K562 (cell line): Measurements from ENCODE around the gene PI4KA. TPM values are rescaled to one million over a fixed set of nuclear protein-coding genes. Genes with fewer than 3 reads are reported as not detected.

Source experiments
- C11orf30 ChIP-seq: fragments of 450-650 bp; IDR thresholded peaks from 2 replicates; pipeline ENCODE4 v1.6.1; 2016; ENCODE audit warnings: low read depth, mild to moderate bottlenecking
- CBX1 ChIP-seq: sonication (generic); IDR thresholded peaks from 2 replicates; pipeline ENCODE4 v1.6.1; 2016; ENCODE audit warnings: antibody characterized with exemption, low read depth, mild to moderate bottlenecking
- E2F3 ChIP-seq: fragments of 250-450 bp; sonication (Bioruptor Pico); IDR thresholded peaks from 2 replicates; pipeline ENCODE4 v1.4.0; 2020; ENCODE audit warnings: mild to moderate bottlenecking
- HIVEP1 ChIP-seq: fragments of 250-450 bp; sonication (Bioruptor Pico); IDR thresholded peaks from 2 replicates; pipeline ENCODE4 v1.4.0; 2020; ENCODE audit warnings: mild to moderate bottlenecking
- MCM7 ChIP-seq, 2 experiments: fragments of 450-650 bp; IDR thresholded peaks; 2 replicates each; pipeline ENCODE4 v1.6.1; 2016 to 2018
- MLX ChIP-seq, 2 experiments: fragments of 450-650 bp in 1 of 2; sonication (generic) in 1 of 2; formaldehyde crosslinking; conservative IDR thresholded peaks; 2 replicates each; pipeline versions ENCODE4 v1.4.0 to v1.8.1; 2020 to 2022; ENCODE audit warnings: mild to moderate bottlenecking in 1 of 2, missing genetic modification reagents in 1 of 2
- MYBL2 ChIP-seq, 2 experiments: fragments of 450-650 bp in 1 of 2; sonication (generic) in 1 of 2; formaldehyde crosslinking in 1 of 2; IDR thresholded peaks; 2 replicates each; pipeline versions ENCODE4 v1.6.1 to v1.8.1; 2017 to 2022; ENCODE audit warnings: borderline replicate concordance in 1 of 2, inconsistent platforms in 1 of 2, low read depth in 1 of 2, mild to moderate bottlenecking in 1 of 2, missing genetic modification reagents in 1 of 2, moderate library complexity in 1 of 2
- PHF20 ChIP-seq: fragments of 450-650 bp; IDR thresholded peaks from 2 replicates; pipeline ENCODE4 v1.6.1; 2018; ENCODE audit not compliant: partially characterized antibody
- RBM14 ChIP-seq: fragments of 200-400 bp; formaldehyde crosslinking; IDR thresholded peaks from 2 replicates; pipeline ENCODE4 v1.6.1; 2018; ENCODE audit warnings: low read depth, mild to moderate bottlenecking, low read length, moderate library complexity, borderline replicate concordance; ENCODE audit not compliant: insufficient read depth
- SMAD4 ChIP-seq: fragments of 250-450 bp; sonication (Bioruptor Pico); conservative IDR thresholded peaks from 2 replicates; pipeline ENCODE4 v1.8.0; 2021; ENCODE audit warnings: inconsistent platforms, mild to moderate bottlenecking, moderate library complexity
- SMARCA4 ChIP-seq: fragments of 450-650 bp; IDR thresholded peaks from 2 replicates; pipeline ENCODE4 v1.6.1; 2016
- SMARCE1 ChIP-seq: fragments of 450-650 bp; IDR thresholded peaks from 2 replicates; pipeline ENCODE4 v1.7.1; 2016; ENCODE audit warnings: mild to moderate bottlenecking
- SRF ChIP-seq, 2 experiments: fragments of 250-450, 450-650 bp in 1 of 2; sonication (Bioruptor Pico) in 1 of 2; sonication (generic) in 1 of 2; formaldehyde crosslinking; IDR thresholded peaks; 2 replicates each; pipeline versions ENCODE4 v1.5.0 to v1.5.1; 2020 to 2022; ENCODE audit warnings: mild to moderate bottlenecking in 1 of 2, missing genetic modification reagents in 1 of 2
- TSC22D4 ChIP-seq: fragments of 450-650 bp; IDR thresholded peaks from 2 replicates; pipeline ENCODE4 v1.6.1; 2016; ENCODE audit warnings: missing genetic modification characterization, missing biosample characterization, control low read depth
- ZBTB17 ChIP-seq: fragments of 450-650 bp; formaldehyde crosslinking; IDR thresholded peaks from 2 replicates; pipeline ENCODE4 v1.4.0; 2020; ENCODE audit warnings: mild to moderate bottlenecking
- ZFP30 ChIP-seq: fragments of 250-450 bp; sonication (Bioruptor Pico); IDR thresholded peaks from 2 replicates; pipeline ENCODE4 v1.8.0; 2022; ENCODE audit warnings: moderate library complexity, mild to moderate bottlenecking, inconsistent platforms, borderline replicate concordance
- ZNF175 ChIP-seq: fragments of 200-800 bp; sonication (Bioruptor generic); IDR thresholded peaks from 2 replicates; pipeline ENCODE4 v1.6.1; 2016; ENCODE audit warnings: low read depth, mild to moderate bottlenecking, missing genetic modification characterization, missing compliant biosample characterization
- ZNF184 ChIP-seq: sonication (generic); formaldehyde crosslinking; IDR thresholded peaks from 2 replicates; pipeline ENCODE4 v1.5.0; 2020; ENCODE audit warnings: missing genetic modification reagents
- ZNF324 ChIP-seq: fragments of 250-450 bp; sonication (Bioruptor Pico); IDR thresholded peaks from 2 replicates; pipeline ENCODE4 v1.4.0; 2020; ENCODE audit warnings: mild to moderate bottlenecking
- ZNF586 ChIP-seq: fragments of 450-650 bp; formaldehyde crosslinking; conservative IDR thresholded peaks from 2 replicates; pipeline ENCODE4 v1.4.0; 2020; ENCODE audit warnings: mild to moderate bottlenecking, moderate library complexity
- ZNF707 ChIP-seq: fragments of 250-450 bp; sonication (Bioruptor Pico); conservative IDR thresholded peaks from 2 replicates; pipeline ENCODE4 v1.8.0; 2022; ENCODE audit warnings: inconsistent platforms, mild to moderate bottlenecking, moderate library complexity
- ZNF778 ChIP-seq: fragments of 450-650 bp; formaldehyde crosslinking; IDR thresholded peaks from 2 replicates; pipeline ENCODE4 v1.4.0; 2020; ENCODE audit warnings: mild to moderate bottlenecking, moderate library complexity
- ZNF785 ChIP-seq: fragments of 250-450 bp; sonication (Bioruptor Pico); IDR thresholded peaks from 2 replicates; pipeline ENCODE4 v1.4.0; 2020; ENCODE audit warnings: mild to moderate bottlenecking
- polyA plus RNA-seq, 8 experiments: library from polyadenylated mRNA; depleted of rRNA in 4 of 8; stranded (reverse) in 5 of 8; unstranded in 3 of 8; fragments of >200 nt; fragmentation: Nextera tagmentation in 2 of 8; fragmentation: Illumina TruSeq in 1 of 8; extraction: Ambion mirVana in 2 of 8; extraction: Trizol in 1 of 8; gene quantifications; 2 replicates each; pipeline versions ENCODE4 v1.2.1 to v1.2.3, GENCODE V29; 2011 to 2014; ENCODE audit warnings: inconsistent platforms in 1 of 8, missing spikeins in 1 of 8
- total RNA-seq, 7 experiments: library from RNA; depleted of rRNA in 6 of 7; stranded (reverse); fragments of >200 nt in 6 of 7; fragmentation: Illumina TruSeq in 2 of 7; extraction: Trizol in 2 of 7; gene quantifications; 2 replicates each; pipeline versions ENCODE4 v1.2.1 to v1.2.3, GENCODE V29; 2011 to 2021; ENCODE audit warnings: low replicate concordance in 1 of 7
- TF ChIP-seq, protein P1 (sequence below): fragments of 250-450 bp; sonication (Bioruptor Pico); IDR thresholded peaks from 2 replicates; pipeline ENCODE4 v1.4.0; 2020
- TF ChIP-seq, protein P2 (sequence below): fragments of 250-450 bp; sonication (Bioruptor Pico); IDR thresholded peaks from 2 replicates; pipeline ENCODE4 v1.4.0; 2020; ENCODE audit warnings: mild to moderate bottlenecking
- TF ChIP-seq, protein P3 (sequence below): sonication (generic); formaldehyde crosslinking; IDR thresholded peaks from 2 replicates; pipeline ENCODE4 v1.8.1; 2022; ENCODE audit warnings: missing genetic modification reagents

The PI4KA gene
- total and polyA plus RNA-seq, 9 of the 15 experiments (the other 6 are each of a cell fraction or from before 2014, with no cell fraction given), result 7.3 to 187 (median 84.7) TPM

GRCh38 chr22:20813056-20813455 lies 45.6 kb downstream of the PI4KA start (continued):
- TF ChIP-seq MLX (CRISPR knock-in tag; conservative IDR thresholded peaks at IDR 0.05) (0 out of 4 replicates have a peak, but pooled peaks of 1 of the 2 experiments have one; percentile 7), RBM14 (no peak), ZNF586 (CRISPR knock-in tag) (0 out of 2 replicates have a peak, but pooled peaks have one; percentile 19), TSC22D4 (no peak), HIVEP1 (0 out of 2 replicates have a peak, but pooled peaks have one; percentile 14), SMARCE1 (no peak), MYBL2 (IDR thresholded peaks at IDR 0.05; ENCODE audit: low read depth) (no peak), MYBL2 (CRISPR knock-in tag; IDR thresholded peaks at IDR 0.05; ENCODE audit: borderline replicate concordance) (no peak), ZNF324 (no peak), ZNF785 (CRISPR knock-in tag) (peak; percentile 78), SMARCA4 (no peak), CBX1 (no peak), ZNF184 (CRISPR knock-in tag) (no peak), ZNF707 (CRISPR knock-in tag) (0 out of 2 replicates have a peak, but pooled peaks have one; percentile 35), ZBTB17 (no peak), SMAD4 (no peak), MCM7 (IDR thresholded peaks at IDR 0.05) (no peak), SRF (CRISPR knock-in tag; IDR thresholded peaks at IDR 0.05) (0 out of 4 replicates have a peak, but pooled peaks of 1 of the 2 experiments have one; percentile 13), E2F3 (no peak), PHF20 (no peak), ZFP30 (0 out of 2 replicates have a peak, but pooled peaks have one; percentile 18), C11orf30 (no peak), ZNF778 (0 out of 2 replicates have a peak, but pooled peaks have one; percentile 80), ZNF175 (CRISPR knock-in tag) (no peak)
- TF ChIP-seq, protein P1, sequence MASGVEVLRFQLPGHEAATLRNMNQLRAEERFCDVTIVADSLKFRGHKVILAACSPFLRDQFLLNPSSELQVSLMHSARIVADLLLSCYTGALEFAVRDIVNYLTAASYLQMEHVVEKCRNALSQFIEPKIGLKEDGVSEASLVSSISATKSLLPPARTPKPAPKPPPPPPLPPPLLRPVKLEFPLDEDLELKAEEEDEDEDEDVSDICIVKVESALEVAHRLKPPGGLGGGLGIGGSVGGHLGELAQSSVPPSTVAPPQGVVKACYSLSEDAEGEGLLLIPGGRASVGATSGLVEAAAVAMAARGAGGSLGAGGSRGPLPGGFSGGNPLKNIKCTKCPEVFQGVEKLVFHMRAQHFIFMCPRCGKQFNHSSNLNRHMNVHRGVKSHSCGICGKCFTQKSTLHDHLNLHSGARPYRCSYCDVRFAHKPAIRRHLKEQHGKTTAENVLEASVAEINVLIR (CRISPR knock-in tag), result no peak
- TF ChIP-seq, protein P2, sequence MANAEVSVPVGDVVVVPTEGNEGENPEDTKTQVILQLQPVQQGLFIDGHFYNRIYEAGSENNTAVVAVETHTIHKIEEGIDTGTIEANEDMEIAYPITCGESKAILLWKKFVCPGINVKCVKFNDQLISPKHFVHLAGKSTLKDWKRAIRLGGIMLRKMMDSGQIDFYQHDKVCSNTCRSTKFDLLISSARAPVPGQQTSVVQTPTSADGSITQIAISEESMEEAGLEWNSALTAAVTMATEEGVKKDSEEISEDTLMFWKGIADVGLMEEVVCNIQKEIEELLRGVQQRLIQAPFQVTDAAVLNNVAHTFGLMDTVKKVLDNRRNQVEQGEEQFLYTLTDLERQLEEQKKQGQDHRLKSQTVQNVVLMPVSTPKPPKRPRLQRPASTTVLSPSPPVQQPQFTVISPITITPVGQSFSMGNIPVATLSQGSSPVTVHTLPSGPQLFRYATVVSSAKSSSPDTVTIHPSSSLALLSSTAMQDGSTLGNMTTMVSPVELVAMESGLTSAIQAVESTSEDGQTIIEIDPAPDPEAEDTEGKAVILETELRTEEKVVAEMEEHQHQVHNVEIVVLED (CRISPR knock-in tag), result no peak
- TF ChIP-seq, protein P3, sequence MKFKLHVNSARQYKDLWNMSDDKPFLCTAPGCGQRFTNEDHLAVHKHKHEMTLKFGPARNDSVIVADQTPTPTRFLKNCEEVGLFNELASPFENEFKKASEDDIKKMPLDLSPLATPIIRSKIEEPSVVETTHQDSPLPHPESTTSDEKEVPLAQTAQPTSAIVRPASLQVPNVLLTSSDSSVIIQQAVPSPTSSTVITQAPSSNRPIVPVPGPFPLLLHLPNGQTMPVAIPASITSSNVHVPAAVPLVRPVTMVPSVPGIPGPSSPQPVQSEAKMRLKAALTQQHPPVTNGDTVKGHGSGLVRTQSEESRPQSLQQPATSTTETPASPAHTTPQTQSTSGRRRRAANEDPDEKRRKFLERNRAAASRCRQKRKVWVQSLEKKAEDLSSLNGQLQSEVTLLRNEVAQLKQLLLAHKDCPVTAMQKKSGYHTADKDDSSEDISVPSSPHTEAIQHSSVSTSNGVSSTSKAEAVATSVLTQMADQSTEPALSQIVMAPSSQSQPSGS (CRISPR knock-in tag), result no peak
